ENCODE data around the gene ZNF335.
"Not testable (repeated sequence)": the region's sequence is repeated elsewhere in the genome, so short reads cannot be mapped to it uniquely, and the experiment has no call there.

- TF ChIP-seq, protein P1, sequence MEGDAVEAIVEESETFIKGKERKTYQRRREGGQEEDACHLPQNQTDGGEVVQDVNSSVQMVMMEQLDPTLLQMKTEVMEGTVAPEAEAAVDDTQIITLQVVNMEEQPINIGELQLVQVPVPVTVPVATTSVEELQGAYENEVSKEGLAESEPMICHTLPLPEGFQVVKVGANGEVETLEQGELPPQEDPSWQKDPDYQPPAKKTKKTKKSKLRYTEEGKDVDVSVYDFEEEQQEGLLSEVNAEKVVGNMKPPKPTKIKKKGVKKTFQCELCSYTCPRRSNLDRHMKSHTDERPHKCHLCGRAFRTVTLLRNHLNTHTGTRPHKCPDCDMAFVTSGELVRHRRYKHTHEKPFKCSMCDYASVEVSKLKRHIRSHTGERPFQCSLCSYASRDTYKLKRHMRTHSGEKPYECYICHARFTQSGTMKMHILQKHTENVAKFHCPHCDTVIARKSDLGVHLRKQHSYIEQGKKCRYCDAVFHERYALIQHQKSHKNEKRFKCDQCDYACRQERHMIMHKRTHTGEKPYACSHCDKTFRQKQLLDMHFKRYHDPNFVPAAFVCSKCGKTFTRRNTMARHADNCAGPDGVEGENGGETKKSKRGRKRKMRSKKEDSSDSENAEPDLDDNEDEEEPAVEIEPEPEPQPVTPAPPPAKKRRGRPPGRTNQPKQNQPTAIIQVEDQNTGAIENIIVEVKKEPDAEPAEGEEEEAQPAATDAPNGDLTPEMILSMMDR (IDR thresholded peaks at IDR 0.05), result not testable (repeated sequence)
- not testable (repeated sequence) for TF ChIP-seq EZH2, EZH2phosphoT487 (IDR thresholded peaks at IDR 0.05)
These were observed 15.7 kb downstream of the ZNF335 start for GRCh38 chr20:45956326-45956725.
